Mesodermal cell (in vitro differentiated cells): Measurements from ENCODE around the gene GNE.
A peak's percentile ranks its signal among the peaks of the same experiment; 100 is the strongest.
"Not testable (repeated sequence)": the region's sequence is repeated elsewhere in the genome, so short reads cannot be mapped to it uniquely, and the experiment has no call there.

Source experiments
- H3K27ac ChIP-seq: 2 replicates; pipeline ENCODE4 v1.7.0; 2013; ENCODE audit warnings: mild to moderate bottlenecking, low read depth, low read length, moderate library complexity; ENCODE audit not compliant: severe bottlenecking
- H3K36me3 ChIP-seq: 2 replicates; pipeline ENCODE4 v1.7.1; 2013; ENCODE audit warnings: mild to moderate bottlenecking, low read length, moderate library complexity; ENCODE audit not compliant: control insufficient read depth, insufficient read depth
- H3K4me1 ChIP-seq: one replicate; pipeline ENCODE4 v1.7.1; 2013; ENCODE audit warnings: mild to moderate bottlenecking, low read length; ENCODE audit not compliant: insufficient read depth, control insufficient read depth, poor library complexity, severe bottlenecking
- H3K4me3 ChIP-seq: 2 replicates; pipeline ENCODE4 v1.7.0; 2013; ENCODE audit warnings: low read length, control low read depth, mild to moderate bottlenecking; ENCODE audit not compliant: insufficient read depth, poor library complexity, severe bottlenecking; ENCODE audit errors: extremely low read depth
- H3K9me3 ChIP-seq: 2 replicates; pipeline ENCODE4 v1.7.1; 2013; ENCODE audit warnings: mild to moderate bottlenecking, low read length, moderate library complexity; ENCODE audit not compliant: control insufficient read depth
- WGBS, 2 experiments: methylation state at CpG; one replicate each; pipeline ENCODE4 v1.1.5; 2013; ENCODE audit warnings: missing lambda C conversion rate in 2 of 2; ENCODE audit not compliant: insufficient coverage in 2 of 2; 5-methylcytosine and 5-hydroxymethylcytosine counted together

GNE gene

GRCh38 chr9:36191290-36191645 is 67.0 kb downstream of the GNE start:
- Histone ChIP-seq H3K9me3 (no peaks in the 10 kb centered on the region), H3K27ac (peak overlapping the region; percentile 89), H3K36me3 (peaks cover 22% of the 10 kb centered on the region), H3K4me3 (peak overlapping the region; percentile 98), H3K4me1 (peaks cover 28% of the 10 kb centered on the region)
- 0 to 2% methylated on average over 18 of the region's 18 CpGs for WGBS, 2 experiments

- H3K9me3 ChIP-seq: no peaks in the 10 kb centered on the region
- WGBS, 2 experiments: 0 to 1% methylated on average over 59 to 60 of the region's 68 CpGs
- peaks cover 20% of the 10 kb centered on the region for H3K36me3 ChIP-seq
- H3K4me1 ChIP-seq: peaks cover 28% of the 10 kb centered on the region
- H3K27ac ChIP-seq: peak within 1 kb of the TSS; percentile 89
- H3K4me3 ChIP-seq: peak within 1 kb of the TSS; percentile 98
These were observed 67.6 kb downstream of the GNE start, which contains the start of gene CLTA for GRCh38 chr9:36190388-36191289. Gene CLTA, plus strand, starts transcription at chr9:36190921. Its CDS starts 136 bp downstream, at chr9:36191057.

- peaks cover 28% of the 10 kb centered on the region for H3K4me1 ChIP-seq
- peak overlapping the region; percentile 89 for H3K27ac ChIP-seq
- H3K36me3 ChIP-seq: peaks cover 13% of the 10 kb centered on the region
- no peaks in the 10 kb centered on the region for H3K9me3 ChIP-seq
- 25 to 32% methylated on average over 3 to 4 of the region's 9 CpGs for WGBS, 2 experiments
- peak overlapping the region; percentile 98 for H3K4me3 ChIP-seq
These were observed 68.3 kb downstream of the GNE start for GRCh38 chr9:36189976-36190375.

GRCh38 chr9:36188212-36188611 is 70.0 kb downstream of the GNE start:
- Histone ChIP-seq H3K27ac (no peak overlapping the region), H3K4me1 (peaks cover 15% of the 10 kb centered on the region), H3K36me3 (no peaks in the 10 kb centered on the region), H3K9me3 (no peaks in the 10 kb centered on the region), H3K4me3 (no peak overlapping the region)
- 80 to 98% methylated on average over 4 of the region's 5 CpGs for WGBS, 2 experiments

GRCh38 chr9:36187414-36187813 is 70.8 kb downstream of the GNE start:
- no peak overlapping the region for H3K4me3 ChIP-seq
- no peaks in the 10 kb centered on the region for H3K9me3 ChIP-seq
- peaks cover 15% of the 10 kb centered on the region for H3K4me1 ChIP-seq
- no peaks in the 10 kb centered on the region for H3K36me3 ChIP-seq
- H3K27ac ChIP-seq: peak overlapping the region; percentile 59

- not testable (repeated sequence) for H3K4me1 ChIP-seq, H3K36me3 ChIP-seq, H3K9me3 ChIP-seq, H3K4me3 ChIP-seq, H3K27ac ChIP-seq
- WGBS, 2 experiments: 87 to 94% methylated on average over 4 of the region's 6 CpGs
These were observed 78.0 kb downstream of the GNE start for GRCh38 chr9:36180243-36180642.

GRCh38 chr9:36177571-36177970 is 80.7 kb downstream of the GNE start:
- H3K36me3 ChIP-seq: no peaks in the 10 kb centered on the region
- no peaks in the 10 kb centered on the region for H3K4me1 ChIP-seq
- no peak overlapping the region for H3K27ac ChIP-seq
- no peak overlapping the region for H3K4me3 ChIP-seq
- peaks cover 5% of the 10 kb centered on the region for H3K9me3 ChIP-seq
- WGBS, 2 experiments: 90 to 100% methylated on average over 1 to 2 of the region's 4 CpGs

GRCh38 chr9:36176496-36176895 is 81.8 kb downstream of the GNE start:
- not testable (repeated sequence) for H3K9me3 ChIP-seq, H3K4me3 ChIP-seq, H3K27ac ChIP-seq, H3K4me1 ChIP-seq, H3K36me3 ChIP-seq
- 93 to 95% methylated on average over 8 of the region's 10 CpGs for WGBS, 2 experiments

- 86 to 100% methylated on average over 1 to 2 of the region's 3 CpGs for WGBS, 2 experiments
- H3K36me3 ChIP-seq, H3K4me1 ChIP-seq, H3K27ac ChIP-seq, H3K9me3 ChIP-seq, H3K4me3 ChIP-seq: not testable (repeated sequence)
These were observed 83.0 kb downstream of the GNE start for GRCh38 chr9:36175209-36175608.

- H3K36me3 ChIP-seq: no peaks in the 10 kb centered on the region
- no peak overlapping the region for H3K4me3 ChIP-seq
- H3K9me3 ChIP-seq: no peaks in the 10 kb centered on the region
- 66 to 83% methylated on average over 1 to 2 of the region's 3 CpGs for WGBS, 2 experiments
- H3K27ac ChIP-seq: no peak overlapping the region
- no peaks in the 10 kb centered on the region for H3K4me1 ChIP-seq
These were observed 83.5 kb downstream of the GNE start for GRCh38 chr9:36174731-36175130.

GRCh38 chr9:36174271-36174670 is 84.0 kb downstream of the GNE start:
- H3K36me3 ChIP-seq: no peaks in the 10 kb centered on the region
- no peak overlapping the region for H3K4me3 ChIP-seq
- H3K4me1 ChIP-seq: peaks cover under 1% of the 10 kb centered on the region
- 92% methylated on average over 7 of the region's 7 CpGs; no CpG with 5 or more reads in 1 of the 2 experiments for WGBS, 2 experiments
- H3K9me3 ChIP-seq: no peaks in the 10 kb centered on the region
- no peak overlapping the region for H3K27ac ChIP-seq
